K562 (cell line): Measurements from ENCODE around the gene ITPRIPL2. TPM values are rescaled to one million over a fixed set of nuclear protein-coding genes. Genes with fewer than 3 reads are reported as not detected.

Experiments used
- GABPA ChIP-seq: fragments of 200-800 bp; sonication (Bioruptor generic); conservative IDR thresholded peaks from 2 replicates; pipeline ENCODE4 v1.6.1; 2016; ENCODE audit warnings: low read depth, missing genetic modification characterization, missing compliant biosample characterization
- SAP30 ChIP-seq: fragments of 200-600 bp; sonication (generic); IDR thresholded peaks from 2 replicates; pipeline ENCODE4 v1.6.1; 2012; ENCODE audit warnings: borderline replicate concordance, low read depth, mild to moderate bottlenecking, moderate library complexity, low read length, control low read depth, inconsistent platforms; ENCODE audit not compliant: insufficient read depth, poor library complexity, severe bottlenecking
- ZBTB1 ChIP-seq: sonication (generic); formaldehyde crosslinking; IDR thresholded peaks from 2 replicates; pipeline ENCODE4 v1.8.1; 2023; ENCODE audit warnings: missing genetic modification reagents, low read depth, mild to moderate bottlenecking, borderline replicate concordance
- polyA plus RNA-seq, 8 experiments: library from polyadenylated mRNA; depleted of rRNA in 4 of 8; stranded (reverse) in 5 of 8; unstranded in 3 of 8; fragments of >200 nt; fragmentation: Nextera tagmentation in 2 of 8; fragmentation: Illumina TruSeq in 1 of 8; extraction: Ambion mirVana in 2 of 8; extraction: Trizol in 1 of 8; gene quantifications; 2 replicates each; pipeline versions ENCODE4 v1.2.1 to v1.2.3, GENCODE V29; 2011 to 2014; ENCODE audit warnings: inconsistent platforms in 1 of 8, missing spikeins in 1 of 8
- total RNA-seq, 7 experiments: library from RNA; depleted of rRNA in 6 of 7; stranded (reverse); fragments of >200 nt in 6 of 7; fragmentation: Illumina TruSeq in 2 of 7; extraction: Trizol in 2 of 7; gene quantifications; 2 replicates each; pipeline versions ENCODE4 v1.2.1 to v1.2.3, GENCODE V29; 2011 to 2021; ENCODE audit warnings: low replicate concordance in 1 of 7
- TF ChIP-seq, protein P1 (sequence below), 2 experiments: fragments of 450-650 bp; IDR thresholded peaks; 2 replicates each; pipeline ENCODE4 v1.6.1; 2016; ENCODE audit warnings: mild to moderate bottlenecking in 2 of 2, borderline replicate concordance in 1 of 2, low read depth in 1 of 2, moderate library complexity in 1 of 2
- TF ChIP-seq, protein P2 (sequence below): fragments of 450-650 bp; IDR thresholded peaks from 2 replicates; pipeline ENCODE4 v1.6.1; 2016; ENCODE audit warnings: mild to moderate bottlenecking, moderate library complexity

ITPRIPL2 gene
- total and polyA plus RNA-seq, 9 of the 15 experiments (the other 6 are each of a cell fraction or from before 2014, with no cell fraction given), result 0.04 to 2.2 (median 0.58) TPM

DNA sequence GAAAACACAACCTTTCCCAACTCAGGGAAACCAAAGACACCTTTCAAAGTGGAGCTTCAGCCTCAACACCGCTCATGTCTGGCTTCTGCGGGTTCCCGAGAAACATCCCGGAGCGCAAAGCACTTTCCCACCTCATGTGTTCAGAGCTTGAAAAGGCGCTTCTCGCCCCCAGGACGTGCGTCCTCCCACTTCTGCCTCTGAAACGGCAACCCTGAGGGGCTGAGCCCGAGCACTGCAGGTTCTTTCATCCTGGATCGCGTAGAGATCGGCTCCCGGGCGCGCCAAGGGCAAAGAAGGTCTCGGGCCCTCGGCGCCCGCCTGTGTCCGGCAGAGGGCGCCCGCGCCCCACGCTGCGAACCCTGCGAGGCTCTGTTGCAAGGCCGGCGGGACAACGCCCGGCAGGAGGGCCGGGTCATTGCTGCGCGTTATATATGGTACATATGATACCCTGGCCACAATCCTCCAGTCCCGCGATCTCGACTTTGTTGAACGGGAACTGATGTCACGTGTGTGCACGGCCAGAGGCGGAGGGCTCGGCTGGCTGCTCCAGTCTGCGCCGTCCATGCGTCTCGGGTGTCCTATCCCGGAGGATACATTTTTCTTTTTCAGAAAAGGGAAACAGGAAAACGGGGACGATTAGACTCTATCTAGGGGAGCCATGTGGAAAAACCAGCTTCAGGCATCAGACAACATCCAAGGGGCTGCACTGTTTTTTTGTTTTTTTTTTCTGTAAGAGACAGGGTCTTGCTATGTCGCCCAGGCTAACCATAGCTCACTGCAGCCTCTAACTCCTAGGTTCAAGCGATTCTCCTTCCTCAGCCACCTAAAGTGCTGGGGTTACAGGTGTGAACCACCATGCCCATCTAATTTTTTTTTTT lies 27.2 kb upstream of the ITPRIPL2 start (continued):
- TF ChIP-seq, protein P1, sequence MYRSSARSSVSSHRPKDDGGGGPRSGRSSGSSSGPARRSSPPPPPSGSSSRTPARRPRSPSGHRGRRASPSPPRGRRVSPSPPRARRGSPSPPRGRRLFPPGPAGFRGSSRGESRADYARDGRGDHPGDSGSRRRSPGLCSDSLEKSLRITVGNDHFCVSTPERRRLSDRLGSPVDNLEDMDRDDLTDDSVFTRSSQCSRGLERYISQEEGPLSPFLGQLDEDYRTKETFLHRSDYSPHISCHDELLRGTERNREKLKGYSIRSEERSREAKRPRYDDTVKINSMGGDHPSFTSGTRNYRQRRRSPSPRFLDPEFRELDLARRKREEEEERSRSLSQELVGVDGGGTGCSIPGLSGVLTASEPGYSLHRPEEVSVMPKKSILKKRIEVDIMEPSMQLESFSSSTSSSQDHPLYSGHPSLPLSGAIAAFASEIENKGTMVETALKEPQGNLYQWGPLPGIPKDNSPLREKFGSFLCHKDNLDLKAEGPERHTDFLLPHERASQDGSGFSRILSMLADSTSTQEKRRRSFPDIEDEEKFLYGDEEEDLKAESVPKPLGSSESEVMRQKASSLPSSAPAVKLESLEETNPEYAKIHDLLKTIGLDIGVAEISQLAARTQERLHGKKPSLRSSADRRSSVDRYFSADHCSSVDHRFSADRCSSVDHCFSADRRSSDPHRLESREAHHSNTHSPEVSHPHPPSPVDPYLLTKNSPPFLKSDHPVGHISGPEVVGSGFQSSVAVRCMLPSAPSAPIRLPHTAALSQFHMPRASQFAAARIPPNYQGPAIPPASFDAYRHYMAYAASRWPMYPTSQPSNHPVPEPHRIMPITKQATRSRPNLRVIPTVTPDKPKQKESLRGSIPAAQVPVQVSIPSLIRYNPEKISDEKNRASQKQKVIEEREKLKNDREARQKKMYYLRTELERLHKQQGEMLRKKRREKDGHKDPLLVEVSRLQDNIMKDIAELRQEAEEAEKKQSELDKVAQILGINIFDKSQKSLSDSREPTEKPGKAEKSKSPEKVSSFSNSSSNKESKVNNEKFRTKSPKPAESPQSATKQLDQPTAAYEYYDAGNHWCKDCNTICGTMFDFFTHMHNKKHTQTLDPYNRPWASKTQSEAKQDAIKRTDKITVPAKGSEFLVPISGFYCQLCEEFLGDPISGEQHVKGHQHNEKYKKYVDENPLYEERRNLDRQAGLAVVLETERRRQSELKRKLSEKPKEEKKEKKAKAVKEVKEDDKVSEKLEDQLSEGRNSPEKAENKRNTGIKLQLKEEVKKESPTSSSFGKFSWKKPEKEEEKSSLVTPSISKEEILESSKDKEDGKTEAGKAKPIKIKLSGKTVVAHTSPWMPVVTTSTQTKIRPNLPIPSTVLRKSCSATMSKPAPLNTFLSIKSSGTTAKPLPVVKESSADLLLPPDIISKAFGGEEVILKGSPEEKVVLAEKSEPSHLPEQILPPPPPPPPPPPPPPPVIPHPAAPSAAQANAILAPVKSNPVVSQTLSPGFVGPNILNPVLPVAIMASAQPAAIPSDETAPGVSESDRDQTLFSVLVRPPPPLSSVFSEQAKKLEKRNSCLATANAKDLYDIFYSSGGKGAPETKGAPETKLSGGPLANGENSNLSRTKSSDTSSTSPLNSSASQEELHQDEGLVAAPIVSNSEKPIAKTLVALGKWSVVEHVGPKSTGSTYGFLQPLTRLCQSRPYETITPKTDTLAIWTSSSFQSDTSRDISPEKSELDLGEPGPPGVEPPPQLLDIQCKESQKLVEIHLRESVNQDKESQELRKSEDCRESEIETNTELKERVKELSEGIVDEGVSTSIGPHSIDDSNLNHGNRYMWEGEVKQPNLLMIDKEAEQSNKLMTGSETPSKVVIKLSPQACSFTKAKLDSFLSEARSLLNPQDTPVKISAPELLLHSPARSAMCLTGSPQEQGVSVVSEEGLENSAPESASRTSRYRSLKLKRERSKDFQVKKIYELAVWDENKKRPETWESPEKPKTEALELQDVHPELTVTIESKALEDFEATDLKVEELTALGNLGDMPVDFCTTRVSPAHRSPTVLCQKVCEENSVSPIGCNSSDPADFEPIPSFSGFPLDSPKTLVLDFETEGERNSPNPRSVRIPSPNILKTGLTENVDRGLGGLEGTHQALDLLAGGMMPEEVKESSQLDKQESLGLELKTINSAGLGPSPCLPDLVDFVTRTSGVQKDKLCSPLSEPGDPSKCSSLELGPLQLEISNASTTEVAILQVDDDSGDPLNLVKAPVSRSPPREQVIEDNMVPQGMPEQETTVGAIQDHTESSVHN (IDR thresholded peaks at IDR 0.05; ENCODE audit: borderline replicate concordance in 1 of 2, low read depth in 1 of 2), result no peak
- TF ChIP-seq, protein P2, sequence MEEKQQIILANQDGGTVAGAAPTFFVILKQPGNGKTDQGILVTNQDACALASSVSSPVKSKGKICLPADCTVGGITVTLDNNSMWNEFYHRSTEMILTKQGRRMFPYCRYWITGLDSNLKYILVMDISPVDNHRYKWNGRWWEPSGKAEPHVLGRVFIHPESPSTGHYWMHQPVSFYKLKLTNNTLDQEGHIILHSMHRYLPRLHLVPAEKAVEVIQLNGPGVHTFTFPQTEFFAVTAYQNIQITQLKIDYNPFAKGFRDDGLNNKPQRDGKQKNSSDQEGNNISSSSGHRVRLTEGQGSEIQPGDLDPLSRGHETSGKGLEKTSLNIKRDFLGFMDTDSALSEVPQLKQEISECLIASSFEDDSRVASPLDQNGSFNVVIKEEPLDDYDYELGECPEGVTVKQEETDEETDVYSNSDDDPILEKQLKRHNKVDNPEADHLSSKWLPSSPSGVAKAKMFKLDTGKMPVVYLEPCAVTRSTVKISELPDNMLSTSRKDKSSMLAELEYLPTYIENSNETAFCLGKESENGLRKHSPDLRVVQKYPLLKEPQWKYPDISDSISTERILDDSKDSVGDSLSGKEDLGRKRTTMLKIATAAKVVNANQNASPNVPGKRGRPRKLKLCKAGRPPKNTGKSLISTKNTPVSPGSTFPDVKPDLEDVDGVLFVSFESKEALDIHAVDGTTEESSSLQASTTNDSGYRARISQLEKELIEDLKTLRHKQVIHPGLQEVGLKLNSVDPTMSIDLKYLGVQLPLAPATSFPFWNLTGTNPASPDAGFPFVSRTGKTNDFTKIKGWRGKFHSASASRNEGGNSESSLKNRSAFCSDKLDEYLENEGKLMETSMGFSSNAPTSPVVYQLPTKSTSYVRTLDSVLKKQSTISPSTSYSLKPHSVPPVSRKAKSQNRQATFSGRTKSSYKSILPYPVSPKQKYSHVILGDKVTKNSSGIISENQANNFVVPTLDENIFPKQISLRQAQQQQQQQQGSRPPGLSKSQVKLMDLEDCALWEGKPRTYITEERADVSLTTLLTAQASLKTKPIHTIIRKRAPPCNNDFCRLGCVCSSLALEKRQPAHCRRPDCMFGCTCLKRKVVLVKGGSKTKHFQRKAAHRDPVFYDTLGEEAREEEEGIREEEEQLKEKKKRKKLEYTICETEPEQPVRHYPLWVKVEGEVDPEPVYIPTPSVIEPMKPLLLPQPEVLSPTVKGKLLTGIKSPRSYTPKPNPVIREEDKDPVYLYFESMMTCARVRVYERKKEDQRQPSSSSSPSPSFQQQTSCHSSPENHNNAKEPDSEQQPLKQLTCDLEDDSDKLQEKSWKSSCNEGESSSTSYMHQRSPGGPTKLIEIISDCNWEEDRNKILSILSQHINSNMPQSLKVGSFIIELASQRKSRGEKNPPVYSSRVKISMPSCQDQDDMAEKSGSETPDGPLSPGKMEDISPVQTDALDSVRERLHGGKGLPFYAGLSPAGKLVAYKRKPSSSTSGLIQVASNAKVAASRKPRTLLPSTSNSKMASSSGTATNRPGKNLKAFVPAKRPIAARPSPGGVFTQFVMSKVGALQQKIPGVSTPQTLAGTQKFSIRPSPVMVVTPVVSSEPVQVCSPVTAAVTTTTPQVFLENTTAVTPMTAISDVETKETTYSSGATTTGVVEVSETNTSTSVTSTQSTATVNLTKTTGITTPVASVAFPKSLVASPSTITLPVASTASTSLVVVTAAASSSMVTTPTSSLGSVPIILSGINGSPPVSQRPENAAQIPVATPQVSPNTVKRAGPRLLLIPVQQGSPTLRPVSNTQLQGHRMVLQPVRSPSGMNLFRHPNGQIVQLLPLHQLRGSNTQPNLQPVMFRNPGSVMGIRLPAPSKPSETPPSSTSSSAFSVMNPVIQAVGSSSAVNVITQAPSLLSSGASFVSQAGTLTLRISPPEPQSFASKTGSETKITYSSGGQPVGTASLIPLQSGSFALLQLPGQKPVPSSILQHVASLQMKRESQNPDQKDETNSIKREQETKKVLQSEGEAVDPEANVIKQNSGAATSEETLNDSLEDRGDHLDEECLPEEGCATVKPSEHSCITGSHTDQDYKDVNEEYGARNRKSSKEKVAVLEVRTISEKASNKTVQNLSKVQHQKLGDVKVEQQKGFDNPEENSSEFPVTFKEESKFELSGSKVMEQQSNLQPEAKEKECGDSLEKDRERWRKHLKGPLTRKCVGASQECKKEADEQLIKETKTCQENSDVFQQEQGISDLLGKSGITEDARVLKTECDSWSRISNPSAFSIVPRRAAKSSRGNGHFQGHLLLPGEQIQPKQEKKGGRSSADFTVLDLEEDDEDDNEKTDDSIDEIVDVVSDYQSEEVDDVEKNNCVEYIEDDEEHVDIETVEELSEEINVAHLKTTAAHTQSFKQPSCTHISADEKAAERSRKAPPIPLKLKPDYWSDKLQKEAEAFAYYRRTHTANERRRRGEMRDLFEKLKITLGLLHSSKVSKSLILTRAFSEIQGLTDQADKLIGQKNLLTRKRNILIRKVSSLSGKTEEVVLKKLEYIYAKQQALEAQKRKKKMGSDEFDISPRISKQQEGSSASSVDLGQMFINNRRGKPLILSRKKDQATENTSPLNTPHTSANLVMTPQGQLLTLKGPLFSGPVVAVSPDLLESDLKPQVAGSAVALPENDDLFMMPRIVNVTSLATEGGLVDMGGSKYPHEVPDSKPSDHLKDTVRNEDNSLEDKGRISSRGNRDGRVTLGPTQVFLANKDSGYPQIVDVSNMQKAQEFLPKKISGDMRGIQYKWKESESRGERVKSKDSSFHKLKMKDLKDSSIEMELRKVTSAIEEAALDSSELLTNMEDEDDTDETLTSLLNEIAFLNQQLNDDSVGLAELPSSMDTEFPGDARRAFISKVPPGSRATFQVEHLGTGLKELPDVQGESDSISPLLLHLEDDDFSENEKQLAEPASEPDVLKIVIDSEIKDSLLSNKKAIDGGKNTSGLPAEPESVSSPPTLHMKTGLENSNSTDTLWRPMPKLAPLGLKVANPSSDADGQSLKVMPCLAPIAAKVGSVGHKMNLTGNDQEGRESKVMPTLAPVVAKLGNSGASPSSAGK, result peak; percentile 14
- TF ChIP-seq GABPA (tag) (no peak), SAP30 (no peak), ZBTB1 (CRISPR knock-in tag) (0 out of 2 replicates have a peak, but pooled peaks have one; percentile 29)
